ENCODE results near the gene QSER1.

GRCh38 chr11:32982626-32983025 lies 90.0 kb downstream of the QSER1 start:
- no peak for TF ChIP-seq TEAD4 (CRISPR knock-in tag; IDR thresholded peaks at IDR 0.05)
- TF ChIP-seq CTCF (IDR thresholded peaks at IDR 0.05), result no peak
- TF ChIP-seq NR3C1 (CRISPR knock-in tag; conservative IDR thresholded peaks at IDR 0.05; ENCODE audit: low read depth), result no peak
- no peak for TF ChIP-seq FOXJ3 (CRISPR knock-in tag; IDR thresholded peaks at IDR 0.05; ENCODE audit: borderline replicate concordance)
- no peak for TF ChIP-seq MAX (CRISPR knock-in tag; IDR thresholded peaks at IDR 0.05)
- no peak for TF ChIP-seq ZNF121 (CRISPR knock-in tag; IDR thresholded peaks at IDR 0.05)
- no peak for TF ChIP-seq FOXK1 (CRISPR knock-in tag; IDR thresholded peaks at IDR 0.05)
- no peak for TF ChIP-seq JUN (CRISPR knock-in tag; IDR thresholded peaks at IDR 0.05)
- no peak for TF ChIP-seq ESRRA (CRISPR knock-in tag; IDR thresholded peaks at IDR 0.05; ENCODE audit: borderline replicate concordance)
- TF ChIP-seq NR1H2 (CRISPR knock-in tag; IDR thresholded peaks at IDR 0.05), result no peak
- TF ChIP-seq PREB (CRISPR knock-in tag; IDR thresholded peaks at IDR 0.05; ENCODE audit: borderline replicate concordance), result no peak
- TF ChIP-seq ZBTB43 (CRISPR knock-in tag; IDR thresholded peaks at IDR 0.05), result no peak
- TF ChIP-seq ZNF317 (CRISPR knock-in tag; IDR thresholded peaks at IDR 0.05; ENCODE audit: borderline replicate concordance, low read depth), result no peak
- TF ChIP-seq NR2C2 (CRISPR knock-in tag; IDR thresholded peaks at IDR 0.05), result no peak
